T47D (cell line): ENCODE results near the gene DNAH2.

Experiments
- DNase-seq, 2 experiments: peaks; one replicate each; pipeline versions ENCODE4 v3.0.0 to v3.0.0-alpha.2; 2011 to 2012; ENCODE audit warnings: low read depth in 1 of 2, low spot score in 1 of 2
- JUND ChIP-seq: IDR thresholded peaks from 2 replicates; pipeline ENCODE4 v1.6.1; 2012; ENCODE audit warnings: low read depth
- in situ Hi-C: cut with HindIII; loops from 2 replicates; pipeline ENCODE4 v1.10.0; 2016; ENCODE audit warnings: low sequenced_read_pairs, low pct_unique_long_range_greater_than_20kb

The DNAH2 gene

DNA sequence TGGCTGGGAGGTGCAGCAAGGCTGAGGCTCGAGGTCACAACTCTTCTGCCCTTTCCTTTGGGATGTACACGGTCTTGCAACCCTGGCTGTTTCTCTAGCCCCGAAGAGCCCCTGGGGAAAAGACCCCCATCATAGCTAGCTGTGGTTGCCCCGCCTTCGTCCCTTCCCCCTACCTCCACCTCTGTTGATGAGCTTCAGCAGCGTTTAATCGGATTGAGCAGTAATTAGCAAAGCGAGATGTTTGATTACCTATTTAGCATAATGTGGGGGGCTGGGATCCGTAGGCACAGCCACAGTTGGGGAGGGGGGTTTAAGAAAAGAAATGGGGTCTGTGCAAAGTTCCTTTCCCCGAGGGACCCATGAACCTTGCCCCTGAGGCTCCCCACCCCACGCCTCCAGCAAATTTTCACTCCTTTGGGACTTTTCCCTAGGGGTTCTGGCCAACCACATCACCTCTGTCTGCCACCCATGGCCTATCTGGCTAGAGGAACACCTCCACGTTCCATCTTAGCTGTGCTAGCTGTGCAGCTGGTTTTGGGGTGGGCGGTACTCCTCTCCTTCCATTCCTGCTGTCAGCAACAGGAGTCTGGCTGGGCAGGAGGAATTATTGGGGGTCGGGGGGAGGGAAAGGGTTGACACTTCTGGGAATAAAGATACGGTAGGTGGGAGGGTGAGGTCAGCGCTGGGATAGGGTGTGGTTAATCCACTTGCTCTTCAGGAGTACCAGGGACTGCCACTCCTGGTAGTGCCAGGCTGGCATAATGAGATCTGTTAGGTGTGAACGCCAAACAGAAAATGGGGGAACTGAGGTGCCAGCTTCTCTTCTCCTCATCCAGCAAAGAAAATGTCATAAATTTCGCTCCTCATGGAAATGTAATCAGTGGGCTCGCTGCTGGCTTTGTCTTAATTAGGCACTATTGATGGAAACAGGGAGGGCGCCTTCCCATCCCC lies 1.3 kb upstream of the DNAH2 start:
- DNase-seq = no peak
- TF ChIP-seq JUND = no peak
- in situ Hi-C loops = no loop called here

DNA sequence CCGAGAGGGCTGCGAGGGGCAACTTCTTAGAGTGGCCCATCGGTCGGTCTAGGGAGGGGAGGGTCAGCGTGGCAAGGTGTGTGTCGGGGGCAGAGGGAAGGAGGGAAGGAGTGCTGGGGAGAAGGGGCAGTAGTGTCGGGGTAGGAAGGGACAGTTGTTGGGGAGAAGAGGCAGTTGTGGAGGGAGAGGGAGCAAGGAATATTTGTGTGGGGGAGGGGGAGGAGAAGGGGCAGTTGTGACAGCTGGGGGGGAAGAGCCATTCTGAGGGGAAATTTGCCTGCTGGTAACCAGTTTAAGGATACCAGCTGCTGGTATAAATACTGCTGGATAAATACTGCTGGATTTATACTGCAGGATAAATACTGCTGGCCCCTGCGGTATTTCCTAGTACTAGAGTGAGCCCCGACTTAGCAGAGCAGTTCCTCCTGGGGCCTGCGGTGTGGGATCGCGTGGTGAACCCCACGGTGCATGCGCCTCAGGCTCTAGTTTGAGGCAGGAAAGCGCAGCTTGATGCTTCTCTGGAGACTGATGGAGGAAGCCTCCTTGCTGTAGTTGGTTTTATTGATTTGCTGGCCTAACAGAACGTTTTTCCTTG lies 309 bp downstream of the DNAH2 start:
- no peak for TF ChIP-seq JUND
- in situ Hi-C loops = no loop called here
- DNase-seq = no peak

DNA sequence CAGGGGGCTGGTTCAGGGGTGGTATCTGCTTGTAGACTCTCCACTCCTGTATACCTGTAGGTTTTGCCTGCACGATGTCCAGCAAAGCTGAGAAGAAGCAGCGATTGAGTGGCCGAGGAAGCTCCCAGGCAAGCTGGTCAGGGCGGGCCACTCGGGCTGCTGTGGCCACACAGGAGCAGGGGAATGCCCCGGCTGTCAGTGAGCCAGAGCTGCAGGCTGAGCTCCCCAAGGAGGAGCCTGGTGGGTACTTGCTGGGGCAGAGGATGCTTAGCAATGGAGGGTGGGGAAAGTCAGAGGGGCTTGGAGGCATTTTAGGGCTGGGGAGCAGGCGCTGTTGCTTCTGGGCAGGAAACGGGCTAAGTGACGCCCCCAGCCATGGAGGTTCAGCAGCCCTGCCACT lies 2.1 kb downstream of the DNAH2 start:
- in situ Hi-C loops = no loop called here
- DNase-seq = no peak
- no peak for TF ChIP-seq JUND

DNA sequence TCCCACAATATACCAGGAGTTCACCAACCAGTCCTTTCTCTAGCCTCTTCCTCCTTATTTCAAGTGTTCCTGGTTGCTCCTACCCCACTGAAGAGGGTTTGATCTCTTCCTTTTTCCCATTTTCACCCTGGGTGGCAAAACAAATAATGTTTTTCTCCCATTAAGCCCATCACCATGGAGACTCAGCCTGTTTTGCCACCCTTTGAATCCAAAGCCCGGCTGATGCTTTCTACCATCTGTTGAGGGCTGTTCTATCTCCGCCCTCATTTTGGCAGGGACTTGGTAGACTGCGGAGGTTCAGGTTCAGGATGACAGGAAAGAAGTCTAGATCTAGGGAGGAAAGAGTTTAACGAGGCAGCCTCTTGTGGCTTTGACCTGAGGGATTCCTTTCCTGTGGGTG lies 2.6 kb downstream of the DNAH2 start:
- TF ChIP-seq JUND = no peak
- no peak for DNase-seq
- in situ Hi-C loops = no loop called here

DNA sequence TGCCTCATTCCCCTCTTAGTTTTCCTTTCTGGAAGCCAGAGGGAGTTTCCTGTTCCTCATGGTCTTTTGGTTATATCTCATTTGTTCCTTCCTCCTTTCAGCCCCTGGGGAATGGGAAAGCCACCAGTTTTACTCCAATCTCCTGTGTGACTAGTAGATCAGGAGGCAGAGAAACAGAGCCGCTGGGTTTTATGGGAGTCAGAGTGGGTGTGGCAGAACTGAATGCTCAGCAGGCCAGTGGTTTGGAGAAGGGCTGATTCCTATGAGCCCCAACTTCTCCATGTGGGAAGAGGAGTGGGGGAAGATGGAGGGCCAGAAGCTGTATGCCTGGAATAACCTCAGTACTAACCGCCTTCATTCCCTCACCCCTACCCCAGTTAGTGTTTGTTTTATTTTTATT lies 4.1 kb downstream of the DNAH2 start:
- in situ Hi-C loops = no loop called here
- no peak for DNase-seq
- no peak for TF ChIP-seq JUND

DNA sequence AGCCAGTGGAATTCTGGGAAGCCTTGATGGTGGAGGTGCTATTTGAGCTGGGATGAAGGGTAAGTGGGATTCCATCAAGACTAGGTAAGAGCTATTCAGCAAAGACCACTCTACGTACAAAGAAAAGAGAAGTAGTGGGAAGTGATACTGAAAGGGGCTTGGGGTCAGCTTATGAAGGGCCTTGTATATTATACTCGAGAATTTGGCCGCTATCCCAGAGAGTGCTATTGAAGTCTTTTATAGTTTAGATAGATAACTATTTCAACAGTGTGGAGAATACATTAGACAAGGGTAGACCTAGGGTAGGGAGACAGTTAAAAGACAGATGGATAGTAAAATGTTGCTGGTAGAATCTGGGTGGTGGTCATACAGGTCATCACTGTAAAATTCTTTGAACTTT lies 10.3 kb downstream of the DNAH2 start:
- no peak for DNase-seq
- in situ Hi-C loops = no loop called here
- TF ChIP-seq JUND = no peak

DNA sequence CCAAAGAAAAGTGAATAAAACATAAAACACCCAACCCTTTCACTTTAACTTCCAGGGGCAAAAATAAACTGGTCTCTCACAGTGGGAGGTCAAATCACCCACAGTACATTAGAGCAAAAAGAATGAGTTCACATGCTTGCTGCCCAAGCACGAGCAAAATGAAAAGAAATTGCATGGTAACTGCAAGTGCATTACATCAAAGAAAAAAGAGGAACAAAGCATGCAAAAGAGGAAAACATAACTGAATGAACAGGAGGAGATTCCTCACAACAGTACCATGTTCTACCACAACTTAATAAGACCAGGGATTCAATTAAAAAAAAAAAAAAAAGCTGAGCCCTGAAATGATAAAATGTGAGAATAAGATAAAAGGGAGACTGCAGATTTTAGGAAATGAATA lies 12.3 kb downstream of the DNAH2 start:
- in situ Hi-C loops = no loop called here
- TF ChIP-seq JUND = no peak

DNA sequence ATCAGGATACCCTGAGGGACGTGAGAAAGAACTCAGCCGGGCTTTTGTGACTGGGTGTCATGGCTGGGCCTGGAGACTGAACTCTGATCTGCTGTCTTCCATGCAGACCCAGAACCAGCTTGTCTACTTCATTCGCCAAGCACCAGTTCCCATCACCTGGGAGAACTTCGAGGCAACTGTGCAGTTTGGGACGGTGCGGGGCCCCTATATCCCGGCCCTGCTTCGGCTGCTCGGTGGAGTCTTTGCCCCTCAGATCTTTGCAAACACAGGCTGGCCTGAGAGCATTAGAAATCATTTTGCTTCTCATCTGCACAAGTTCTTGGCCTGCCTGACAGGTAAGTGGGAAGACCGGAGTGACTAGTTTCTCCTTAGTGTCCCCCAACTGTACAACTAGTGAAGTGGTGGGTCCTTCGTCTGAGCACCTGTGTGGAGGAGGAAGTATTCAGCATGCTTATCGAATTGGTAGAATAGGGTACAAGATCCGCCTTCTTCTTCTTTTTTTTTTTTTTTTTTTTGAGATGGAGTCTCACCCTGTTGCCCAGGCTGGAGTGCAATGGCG lies 15.5 kb downstream of the DNAH2 start:
- no peak for DNase-seq
- in situ Hi-C loops = no loop called here
- TF ChIP-seq JUND = no peak

More for the DNA sequence above, 12.3 kb downstream of the DNAH2 start:
- DNase-seq = no peak

DNA sequence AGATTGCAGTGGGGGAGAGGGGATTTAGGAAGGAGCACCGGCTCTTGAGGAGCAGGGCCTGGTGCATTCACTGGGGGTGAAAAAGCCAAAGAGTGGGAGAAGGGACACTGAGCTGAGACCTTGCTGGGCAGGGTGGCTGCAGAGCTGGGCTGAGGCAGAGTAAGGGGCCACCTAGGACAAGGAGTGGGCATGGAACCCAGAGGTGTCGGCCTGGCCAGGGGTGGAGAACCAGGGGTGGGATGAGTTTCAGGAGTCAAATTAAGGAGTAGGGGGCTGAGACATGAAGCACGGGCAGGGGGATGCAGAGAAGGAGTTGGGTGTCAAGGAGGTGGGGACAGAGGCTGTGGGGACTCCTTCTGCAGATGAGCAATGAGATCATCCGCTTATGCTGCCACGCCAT lies 20.1 kb downstream of the DNAH2 start:
- in situ Hi-C loops = no loop called here
- DNase-seq = no peak
- no peak for TF ChIP-seq JUND

DNA sequence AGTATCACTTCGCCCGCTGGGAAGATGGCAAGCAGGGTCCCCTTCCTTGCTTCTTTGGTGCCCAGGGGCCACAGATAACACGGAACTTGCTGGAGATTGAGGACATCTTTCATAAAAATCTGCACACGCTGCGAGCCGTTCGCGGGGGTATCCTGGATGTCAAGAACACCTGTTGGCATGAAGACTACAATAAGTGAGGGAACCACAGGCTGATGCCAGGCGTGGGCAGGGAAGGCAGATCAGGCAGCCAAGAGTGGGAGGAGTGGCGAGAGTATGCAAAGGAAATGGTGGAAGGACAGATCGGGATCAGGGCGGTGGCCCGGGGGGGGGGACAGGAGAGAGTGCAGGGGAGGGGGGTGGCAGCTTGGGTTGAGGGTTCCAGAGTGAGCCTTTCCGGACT lies 22.2 kb downstream of the DNAH2 start:
- DNase-seq = no peak
- no peak for TF ChIP-seq JUND
- in situ Hi-C loops = no loop called here

DNA sequence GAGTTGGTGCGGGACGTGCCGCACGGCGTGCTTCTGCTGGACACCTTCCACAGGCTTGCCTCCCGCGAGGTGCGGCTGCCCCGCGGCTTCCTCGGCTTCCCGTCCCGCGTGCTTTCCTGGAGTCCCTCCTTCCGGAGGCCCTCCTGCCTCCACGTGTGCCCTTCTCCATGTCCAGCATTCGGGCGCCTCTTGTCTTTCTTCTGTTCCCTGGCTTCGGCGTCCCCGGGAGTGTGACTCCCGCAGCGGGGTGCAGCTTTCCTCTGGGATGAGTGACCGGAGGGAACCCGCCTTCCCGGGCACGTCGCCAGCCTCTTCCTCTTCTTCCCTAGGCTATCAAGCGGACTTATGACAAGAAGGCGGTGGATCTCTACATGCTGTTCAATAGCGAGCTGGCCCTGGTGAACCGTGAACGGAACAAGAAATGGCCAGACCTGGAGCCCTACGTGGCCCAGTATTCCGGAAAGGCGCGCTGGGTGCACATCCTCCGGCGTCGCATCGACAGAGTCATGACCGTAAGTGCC lies 23.0 kb downstream of the DNAH2 start:
- no peak for TF ChIP-seq JUND
- in situ Hi-C loops = no loop called here
- no peak for DNase-seq

DNA sequence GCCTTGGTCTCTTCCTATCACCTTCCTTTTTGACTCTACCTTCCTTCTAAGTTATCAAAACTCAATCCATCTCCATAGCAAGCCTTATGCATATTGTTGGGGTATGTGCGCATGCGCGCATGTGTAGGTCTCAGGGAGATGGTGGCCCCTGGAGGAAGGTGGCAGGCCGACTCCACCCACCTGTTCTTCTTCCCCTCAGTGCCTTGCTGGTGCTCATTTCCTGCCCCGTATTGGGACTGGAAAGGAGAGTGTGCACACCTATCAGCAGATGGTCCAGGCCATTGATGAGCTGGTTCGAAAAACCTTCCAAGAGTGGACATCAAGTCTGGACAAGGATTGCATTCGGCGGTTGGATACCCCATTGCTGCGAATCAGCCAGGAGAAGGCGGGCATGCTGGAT lies 25.2 kb downstream of the DNAH2 start:
- DNase-seq = no peak

DNA sequence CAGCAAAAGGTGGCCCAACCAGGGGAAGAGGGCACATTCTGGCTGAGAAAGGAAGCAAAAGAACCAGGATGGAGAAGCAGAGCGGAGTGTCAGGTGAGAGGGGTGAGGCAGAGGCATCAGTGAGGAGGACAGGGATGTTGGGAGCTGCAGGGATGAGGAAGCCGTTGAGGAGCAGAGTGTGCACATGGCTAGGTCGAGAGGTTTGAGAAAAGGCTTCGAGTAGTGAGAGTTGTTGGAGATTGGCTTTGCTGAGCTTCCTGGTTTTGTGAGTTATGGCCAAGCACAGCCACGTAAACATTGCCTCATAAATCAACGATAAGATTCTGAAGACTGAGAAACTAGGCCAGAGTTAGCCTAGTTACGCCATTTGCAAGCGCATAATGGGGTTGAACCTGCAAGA lies 26.9 kb downstream of the DNAH2 start:
- in situ Hi-C loops = no loop called here
- no peak for TF ChIP-seq JUND
- DNase-seq = no peak

More for the DNA sequence above, 25.2 kb downstream of the DNAH2 start:
- TF ChIP-seq JUND = no peak
- in situ Hi-C loops = no loop called here
